Heart left ventricle (tissue), 16 donors: ENCODE measurements around the gene MAML3. TPM values are rescaled to one million over a fixed set of nuclear protein-coding genes. Genes with fewer than 3 reads are reported as not detected.

Experiments used
- ATAC-seq, 4 donors: fragments of 200-7000 bp; cut with Tn5 transposase; one replicate each; pipeline ENCODE4 v1.9.1; 2020 to 2022; ENCODE audit warnings: moderate library complexity in 4 of 4, mild to moderate bottlenecking in 3 of 4, moderate number of reproducible peaks in 1 of 4
- DNase-seq, 5 donors: peaks; one replicate each; pipeline ENCODE4 v3.0.0-alpha.2; 2020
- H3K27ac ChIP-seq, 12 donors: fragments of 200-600 bp; sonication (generic) in 4 of 12; one replicate each; pipeline versions ENCODE4 v1.5.0 to v1.8.0; 2016 to 2022; ENCODE audit warnings: mild to moderate bottlenecking in 2 of 12
- H3K27me3 ChIP-seq, 9 donors: fragments of 200-600 bp; sonication (generic) in 2 of 9; one replicate each; pipeline versions ENCODE4 v1.5.1 to v1.8.0; 2016 to 2022; ENCODE audit warnings: mild to moderate bottlenecking in 3 of 9
- H3K36me3 ChIP-seq, 9 donors: fragments of 200-600 bp; sonication (generic) in 2 of 9; one replicate each; pipeline versions ENCODE4 v1.5.0 to v1.8.0; 2018 to 2022; ENCODE audit warnings: mild to moderate bottlenecking in 2 of 9
- H3K4me1 ChIP-seq, 12 donors: fragments of 200-600 bp; sonication (generic) in 4 of 12; one replicate each; pipeline versions ENCODE4 v1.5.0 to v1.8.0; 2016 to 2022; ENCODE audit warnings: mild to moderate bottlenecking in 3 of 12
- H3K4me3 ChIP-seq, 12 donors: fragments of 200-600 bp; sonication (generic) in 4 of 12; one replicate each; pipeline versions ENCODE4 v1.5.0 to v1.8.0; 2017 to 2022; ENCODE audit warnings: mild to moderate bottlenecking in 9 of 12, moderate library complexity in 4 of 12
- H3K9me3 ChIP-seq, 12 donors: fragments of 200-600 bp; sonication (generic) in 4 of 12; one replicate each; pipeline versions ENCODE4 v1.5.0 to v1.8.0; 2016 to 2022; ENCODE audit warnings: mild to moderate bottlenecking in 1 of 12
- CTCF ChIP-seq, 12 donors: fragments of 200-600 bp; sonication (generic) in 4 of 12; IDR thresholded peaks; one replicate each; pipeline versions ENCODE4 v1.5.0 to v1.8.0; 2018 to 2022; ENCODE audit warnings: antibody characterized with exemption in 12 of 12, mild to moderate bottlenecking in 5 of 12
- POLR2A ChIP-seq, 2 donors: fragments of 450-650 bp; IDR thresholded peaks; one replicate each; pipeline ENCODE4 v1.6.1; 2017; ENCODE audit warnings: antibody characterized with exemption in 2 of 2, mild to moderate bottlenecking in 2 of 2, moderate library complexity in 2 of 2
- WGBS, 4 donors: extraction: QIAGEN DNeasy Blood & Tissue Kit in 2 of 4; methylation state at CpG; one replicate each; pipeline versions ENCODE4 v1.1.5 to v1.1.7; 2013 to 2018; 5-methylcytosine and 5-hydroxymethylcytosine counted together
- intact Hi-C, 10 donors: fragments of 100-400 bp; cut with DNase I; formaldehyde crosslinking; loops; one replicate each; pipeline versions ENCODE4 v1.11.1 to v1.14.2; 2022
- polyA plus RNA-seq, 2 donors: library from polyadenylated mRNA; stranded (reverse); fragments of 200-250 nt; gene quantifications; one replicate each; pipeline ENCODE4 v1.2.3, GENCODE V29; 2013
- total RNA-seq, 9 donors: library from RNA; depleted of rRNA in 2 of 9; stranded (reverse); fragments of >200 nt in 2 of 9; fragmentation: NEBNext Ultra II Directional in 3 of 9; extraction: Animal tissue kit (Norgen Biotek cat#: 25700) in 3 of 9; gene quantifications; one replicate each; pipeline versions ENCODE4 v1.1.0 to v1.2.4, GENCODE V29; 2016 to 2023
- donor health status: ischemic (EF 13 %, LVEDD 7.1; RV severe dilation, severe dysfunction).
- donor health status: healthy with polysubstance abuse.
- donor health status: DM: no; HTN: yes; CAD: no.
- donor health status: DM: no; HTN: no; CAD: no.
- donor health status: ischemic (EF 25% LVEDD 6.9; RV normal size, moderate dysfunction).
- donor health status: ischemic (EF 25% LVEDD 5.7; RV mildly dilated, moderate dysfunction).
- donor health status: healthy.
- donor health status: DM: yes; HTN: yes; CAD: no.
- donor health status: ischemic (EF 35%, LVEDD 5.7; RV mildly dilated, moderate dysfunction).
- donor health status: nonischemic (EF 11% LVEDD 7.7; RV severe dilation, severe dysfunction).
- donor health status: DM: yes; HTN: yes; CAD: no.
- donor health status: PGD.
- donor health status: ischemic (EF 29% LVEDD 5.4; RV normal size, mild dysfunction).
- donor health status: nonischemic (EF 23%, LVEDD 6.1; RV moderate dilation, normal function).

Gene MAML3
- total and polyA plus RNA-seq, 11 donors = 0.76 to 5.9 (median 2.4) TPM

GRCh38 chr4:139768366-139768765 lies 385.6 kb downstream of the MAML3 start:
- DNase-seq (no peak), ATAC-seq (no peak)
- intact Hi-C loops = loop anchor here in 1 of 10 donors (10.0 kb wide), 1 partner anchor 146 kb away; no protein-coding TSS in a partner anchor
- Histone ChIP-seq H3K4me3 (no peak overlapping the region), H3K36me3 (no peaks in the 10 kb centered on the region), H3K27me3 (no peaks in the 10 kb centered on the region), H3K9me3 (no peaks in the 10 kb centered on the region), H3K27ac (no peak overlapping the region), H3K4me1 (peaks cover 4 to 50% (median 39%) of the 10 kb centered on the region in 12 donors)
- no peak for TF ChIP-seq CTCF (IDR thresholded peaks at IDR 0.05)
- TF ChIP-seq POLR2A (IDR thresholded peaks at IDR 0.05) = no peak
- WGBS, 4 donors = 72 to 94% (median 79%) methylated on average over 1 of the region's 1 CpG

- ATAC-seq = no peak
Measured at GRCh38 chr4:139767585-139767984, 386.4 kb downstream of the MAML3 start.

GRCh38 chr4:139767168-139767567 lies 386.8 kb downstream of the MAML3 start:
- 91 to 92% (median 91%) methylated on average over 6 of the region's 6 CpGs for whole genome bisulfite sequencing, 4 donors
- Histone ChIP-seq H3K27ac (no peak overlapping the region), H3K4me1 (peaks cover 10 to 62% (median 51%) of the 10 kb centered on the region in 12 donors), H3K36me3 (no peaks in the 10 kb centered on the region), H3K27me3 (no peaks in the 10 kb centered on the region), H3K4me3 (no peak overlapping the region), H3K9me3 (no peaks in the 10 kb centered on the region)
- DNase-seq (no peak), ATAC-seq (no peak)
- intact Hi-C loops = loop anchor here in 1 of 10 donors (10.0 kb wide), 1 partner anchor 148 kb away; no protein-coding TSS in a partner anchor
- TF ChIP-seq CTCF (IDR thresholded peaks at IDR 0.05) = no peak
- TF ChIP-seq POLR2A (IDR thresholded peaks at IDR 0.05) = no peak

More at GRCh38 chr4:139767585-139767984, 386.4 kb downstream of the MAML3 start:
- H3K27me3 ChIP-seq = no peaks in the 10 kb centered on the region
- intact Hi-C loops = loop anchor here in 1 of 10 donors (10.0 kb wide), 1 partner anchor 147 kb away; no protein-coding TSS in a partner anchor
- no peak overlapping the region for H3K27ac ChIP-seq
- no peaks in the 10 kb centered on the region for H3K9me3 ChIP-seq
- H3K4me1 ChIP-seq = peaks cover 5 to 58% (median 47%) of the 10 kb centered on the region in 12 donors
- H3K36me3 ChIP-seq = no peaks in the 10 kb centered on the region
- TF ChIP-seq POLR2A (IDR thresholded peaks at IDR 0.05) (no peak), CTCF (IDR thresholded peaks at IDR 0.05) (no peak)
- no peak overlapping the region for H3K4me3 ChIP-seq
- no peak for DNase-seq

- Histone ChIP-seq H3K36me3 (no peaks in the 10 kb centered on the region), H3K4me1 (peaks cover 13 to 67% (median 51%) of the 10 kb centered on the region in 12 donors), H3K9me3 (no peaks in the 10 kb centered on the region), H3K27ac (peak overlapping the region; percentile 57 to 96 (median 88)), H3K4me3 (peak overlapping the region in 10 of 12 donors; percentile 16 to 53 (median 46)), H3K27me3 (no peaks in the 10 kb centered on the region)
- TF ChIP-seq POLR2A (IDR thresholded peaks at IDR 0.05) (no peak), CTCF (IDR thresholded peaks at IDR 0.05) (no peak)
- ATAC-seq (peak in 3 of 4 donors; percentile 9 to 25 (median 25)), DNase-seq (peak in 4 of 5 donors; percentile 25 to 40 (median 32))
- 23 to 39% (median 37%) methylated on average over 9 of the region's 9 CpGs for WGBS, 4 donors
- intact Hi-C loops = loop anchor here in 5 of 10 donors (5.0 to 10.0 kb wide), 4 partner anchors 53 to 388 kb away; partner anchors contain the start of gene MAML3 (in 1 of the 5)
Measured at GRCh38 chr4:139764686-139765310, 389.2 kb downstream of the MAML3 start.
